ENCODE results near the gene GPATCH2.

- TF ChIP-seq CTCF (IDR thresholded peaks at IDR 0.05; ENCODE audit: poor library complexity, severe bottlenecking) (no peak), EZH2 (IDR thresholded peaks at IDR 0.05; ENCODE audit: borderline replicate concordance, insufficient read depth, low read length, poor library complexity, severe bottlenecking) (no peak)
Observed at GRCh38 chr1:217471403-217471802, 159.5 kb downstream of the GPATCH2 start.
